K562 (cell line): ENCODE measurements around the gene MAP3K4. TPM values are rescaled to one million over a fixed set of nuclear protein-coding genes. Genes with fewer than 3 reads are reported as not detected.

ENCODE experiments used
- ATAC-seq: fragments of 200-7000 bp; cut with Tn5 transposase; 3 replicates; pipeline ENCODE4 v1.9.1; 2020; ENCODE audit warnings: moderate library complexity
- BruUV-seq: library from RNA; stranded (reverse); fragments of 400-500 nt; replicated peaks from 2 replicates; lab custom pipeline; 2021; lab: Mats Ljungman, UMichigan
- CTCF ChIA-PET: fragments of 300-600 bp; formaldehyde crosslinking; extraction: SDS; loops from one replicate; lab custom pipeline; 2021; ENCODE audit warnings: low intra/inter-chr PET ratio; lab: Yijun Ruan, JAX
- POLR2A ChIA-PET: fragments of 300-600, 350-650 bp; sonication (Branson Sonifier 250); formaldehyde crosslinking; extraction: SDS; loops from one replicate; lab custom pipeline; 2021; ENCODE audit warnings: antibody characterized with exemption, inconsistent platforms; lab: Yijun Ruan, JAX
- DNase-seq, 4 experiments: peaks; one replicate each; pipeline versions ENCODE4 v3.0.0 to v3.0.0-alpha.2; 2011 to 2018; ENCODE audit warnings: low spot score in 3 of 4, mixed read lengths in 3 of 4; ENCODE audit errors: extremely low read depth in 1 of 4
- FAIRE-seq: peaks from 2 replicates; lab custom pipeline; 2011; peaks lifted over from hg19 to GRCh38; lab: Jason Lieb, UNC
- H2AFZ ChIP-seq: 2 replicates; pipeline ENCODE4 v1.6.0; 2011; ENCODE audit warnings: low read depth, low read length, control low read depth, inconsistent platforms
- H3K27ac ChIP-seq: fragments of 200-600 bp; 3 replicates; pipeline ENCODE4 v1.8.0; 2011; ENCODE audit warnings: low read depth, mild to moderate bottlenecking, control low read depth, inconsistent platforms, low read length, moderate library complexity, mixed read lengths; ENCODE audit errors: extremely low read depth
- H3K27me3 ChIP-seq, 2 experiments: fragments of 300-600 bp in 1 of 2; 2 replicates in 1 of 2; 3 replicates in 1 of 2; pipeline versions ENCODE4 v1.6.0 to v1.8.0; 2011; ENCODE audit warnings: inconsistent platforms in 2 of 2, low read length in 2 of 2, mild to moderate bottlenecking in 1 of 2, mixed read lengths in 1 of 2, moderate library complexity in 1 of 2; ENCODE audit not compliant: control insufficient read depth in 2 of 2, insufficient read depth in 2 of 2
- H3K36me3 ChIP-seq: fragments of 300-600 bp; 3 replicates; pipeline ENCODE4 v1.8.0; 2011; ENCODE audit warnings: mild to moderate bottlenecking, low read length, inconsistent platforms; ENCODE audit not compliant: control insufficient read depth, insufficient read depth
- H3K4me1 ChIP-seq, 2 experiments: fragments of 200-600 bp in 1 of 2; replicated peaks in 1 of 2; 2 replicates in 1 of 2; 3 replicates in 1 of 2; pipeline versions ENCODE4 v1.5.1 to v1.8.0; 2011; ENCODE audit warnings: inconsistent platforms in 2 of 2, low read length in 2 of 2, mild to moderate bottlenecking in 1 of 2, mixed read lengths in 1 of 2, moderate library complexity in 1 of 2; ENCODE audit not compliant: control insufficient read depth in 2 of 2, insufficient read depth in 2 of 2
- H3K4me2 ChIP-seq: 2 replicates; pipeline ENCODE4 v1.6.1; 2011; ENCODE audit warnings: low read length, control low read depth, inconsistent platforms, mixed read lengths; ENCODE audit not compliant: insufficient read depth
- H3K4me3 ChIP-seq: fragments of 200-600 bp; sonication (generic), shearing (Covaris generic); 2 replicates; pipeline ENCODE4 v1.5.1; 2016; ENCODE audit warnings: control low read depth, inconsistent platforms
- H3K79me2 ChIP-seq: fragments of 200-600 bp; 3 replicates; pipeline ENCODE4 v1.8.0; 2011; ENCODE audit warnings: low read length, inconsistent platforms; ENCODE audit not compliant: control insufficient read depth, insufficient read depth
- H3K9ac ChIP-seq, 2 experiments: 2 replicates each; pipeline versions ENCODE4 v1.6.0 to v1.6.1; 2011; ENCODE audit warnings: low read depth in 2 of 2, low read length in 2 of 2, control low read depth in 1 of 2, inconsistent platforms in 1 of 2, mild to moderate bottlenecking in 1 of 2, mixed read lengths in 1 of 2; ENCODE audit not compliant: insufficient read depth in 1 of 2
- H3K9me1 ChIP-seq: one replicate; pipeline ENCODE4 v1.6.0; 2011; ENCODE audit warnings: inconsistent platforms, mild to moderate bottlenecking, low read length, moderate library complexity; ENCODE audit not compliant: control insufficient read depth, insufficient read depth
- H3K9me3 ChIP-seq: replicated peaks from 2 replicates; pipeline ENCODE4 v1.5.1; 2011; ENCODE audit warnings: low read depth, low read length, inconsistent platforms; ENCODE audit not compliant: control insufficient read depth, insufficient read depth
- H4K20me1 ChIP-seq: replicated peaks from 2 replicates; pipeline ENCODE4 v1.6.1; 2011; ENCODE audit warnings: low read length, inconsistent platforms, mixed read lengths; ENCODE audit not compliant: control insufficient read depth, insufficient read depth
- EP300 ChIP-seq: IDR thresholded peaks from 2 replicates; pipeline ENCODE4 v1.6.1; 2012; ENCODE audit warnings: low read length, improper control_type of control experiment
- GATAD2B ChIP-seq: fragments of 450-650 bp; IDR thresholded peaks from 2 replicates; pipeline ENCODE4 v1.6.1; 2017; ENCODE audit warnings: mild to moderate bottlenecking, borderline replicate concordance
- MAFG ChIP-seq: fragments of 450-650 bp; conservative IDR thresholded peaks from 2 replicates; pipeline ENCODE4 v1.6.1; 2016; ENCODE audit warnings: missing genetic modification characterization, missing compliant biosample characterization
- NFE2 ChIP-seq: IDR thresholded peaks from 2 replicates; pipeline ENCODE4 v1.6.1; 2014; ENCODE audit warnings: antibody characterized with exemption, low read depth
- PTRF ChIP-seq: fragments of 450-650 bp; IDR thresholded peaks from 2 replicates; pipeline ENCODE4 v1.6.1; 2016; ENCODE audit warnings: mild to moderate bottlenecking, missing genetic modification characterization, missing compliant biosample characterization
- RAD21 ChIP-seq, 2 experiments: fragments of 250-450 bp in 1 of 2; fragments of 450-650 bp in 1 of 2; sonication (Bioruptor Pico) in 1 of 2; formaldehyde crosslinking in 1 of 2; IDR thresholded peaks in 1 of 2; conservative IDR thresholded peaks in 1 of 2; 2 replicates each; pipeline versions ENCODE4 v1.4.0 to v1.8.0; 2020 to 2022; ENCODE audit warnings: mild to moderate bottlenecking in 2 of 2, moderate library complexity in 1 of 2
- SMC3 ChIP-seq: conservative IDR thresholded peaks from 2 replicates; pipeline ENCODE4 v1.6.1; 2011; ENCODE audit warnings: low read depth, low read length, improper control_type of control experiment; ENCODE audit not compliant: insufficient read depth
- SNIP1 ChIP-seq: fragments of 450-650 bp; IDR thresholded peaks from 2 replicates; pipeline ENCODE4 v1.7.1; 2017; ENCODE audit warnings: low read depth, mild to moderate bottlenecking
- SRSF9 ChIP-seq: fragments of 200-400 bp; formaldehyde crosslinking; IDR thresholded peaks from 2 replicates; pipeline ENCODE4 v1.6.1; 2017; ENCODE audit warnings: low read depth, low read length, borderline replicate concordance
- TCF7L2 ChIP-seq: fragments of 150-350 bp; IDR thresholded peaks from 2 replicates; pipeline ENCODE4 v1.6.1; 2016; ENCODE audit warnings: low read depth, mild to moderate bottlenecking, low read length, moderate library complexity
- TRIM24 ChIP-seq, 2 experiments: fragments of 450-650 bp; IDR thresholded peaks; 2 replicates each; pipeline ENCODE4 v1.6.1; 2016
- XRCC3 ChIP-seq: fragments of 450-650 bp; IDR thresholded peaks from 2 replicates; pipeline ENCODE4 v1.6.1; 2017; ENCODE audit warnings: mild to moderate bottlenecking, moderate library complexity
- ZFP30 ChIP-seq: fragments of 250-450 bp; sonication (Bioruptor Pico); IDR thresholded peaks from 2 replicates; pipeline ENCODE4 v1.8.0; 2022; ENCODE audit warnings: moderate library complexity, mild to moderate bottlenecking, inconsistent platforms, borderline replicate concordance
- ZNF143 ChIP-seq: sonication (generic); formaldehyde crosslinking; IDR thresholded peaks from 2 replicates; pipeline ENCODE4 v1.9.0; 2022; ENCODE audit warnings: mild to moderate bottlenecking, missing genetic modification reagents
- ZNF324 ChIP-seq: fragments of 250-450 bp; sonication (Bioruptor Pico); IDR thresholded peaks from 2 replicates; pipeline ENCODE4 v1.4.0; 2020; ENCODE audit warnings: mild to moderate bottlenecking
- ZNF707 ChIP-seq: fragments of 250-450 bp; sonication (Bioruptor Pico); conservative IDR thresholded peaks from 2 replicates; pipeline ENCODE4 v1.8.0; 2022; ENCODE audit warnings: inconsistent platforms, mild to moderate bottlenecking, moderate library complexity
- WGBS: fragments of 100-300 bp; shearing (Covaris generic); methylation state at CpG from one replicate; pipeline ENCODE4 v1.1.6; 2016; ENCODE audit warnings: low coverage, mixed read lengths; ENCODE audit not compliant: insufficient coverage; ENCODE audit errors: missing lambda C conversion rate; 5-methylcytosine and 5-hydroxymethylcytosine counted together
- in situ Hi-C: fragments of 300-500 bp; cut with MboI; formaldehyde crosslinking; loops from 4 replicates; pipeline ENCODE4 v1.15.0; 2018; ENCODE audit warnings: inconsistent platforms, mixed read lengths
- intact Hi-C: fragments of 100-400 bp; cut with micrococcal nuclease; formaldehyde crosslinking; loops from 2 replicates; pipeline ENCODE4 v1.14.2; 2022
- polyA plus RNA-seq, 8 experiments: library from polyadenylated mRNA; depleted of rRNA in 4 of 8; stranded (reverse) in 5 of 8; unstranded in 3 of 8; fragments of >200 nt; fragmentation: Nextera tagmentation in 2 of 8; fragmentation: Illumina TruSeq in 1 of 8; extraction: Ambion mirVana in 2 of 8; extraction: Trizol in 1 of 8; gene quantifications; 2 replicates each; pipeline versions ENCODE4 v1.2.1 to v1.2.3, GENCODE V29; 2011 to 2014; ENCODE audit warnings: inconsistent platforms in 1 of 8, missing spikeins in 1 of 8
- total RNA-seq, 7 experiments: library from RNA; depleted of rRNA in 6 of 7; stranded (reverse); fragments of >200 nt in 6 of 7; fragmentation: Illumina TruSeq in 2 of 7; extraction: Trizol in 2 of 7; gene quantifications; 2 replicates each; pipeline versions ENCODE4 v1.2.1 to v1.2.3, GENCODE V29; 2011 to 2021; ENCODE audit warnings: low replicate concordance in 1 of 7
- TF ChIP-seq, protein P1 (sequence below), 3 experiments: IDR thresholded peaks in 2 of 3; conservative IDR thresholded peaks in 1 of 3; 2 replicates each; pipeline ENCODE4 v1.5.1; 2011 to 2012; ENCODE audit warnings: low read length in 3 of 3, mild to moderate bottlenecking in 3 of 3, control low read depth in 2 of 3, improper control_type of control experiment in 1 of 3, inconsistent platforms in 1 of 3, low read depth in 1 of 3, mixed read lengths in 1 of 3, moderate library complexity in 1 of 3; ENCODE audit not compliant: insufficient read depth in 2 of 3
- TF ChIP-seq, protein P2 (sequence below): IDR thresholded peaks from 2 replicates; pipeline ENCODE4 v1.6.1; 2011; ENCODE audit not compliant: insufficient read length; ENCODE audit errors: extremely low read depth
- TF ChIP-seq, protein P3 (sequence below): sonication (generic); formaldehyde crosslinking; IDR thresholded peaks from 2 replicates; pipeline ENCODE4 v1.8.0; 2022; ENCODE audit warnings: mild to moderate bottlenecking, missing genetic modification reagents, borderline replicate concordance

MAP3K4 gene
- total and polyA plus RNA-seq, 9 of the 15 experiments (the other 6 are each of a cell fraction or from before 2014, with no cell fraction given): 21.0 to 77.2 (median 48.9) TPM

DNA sequence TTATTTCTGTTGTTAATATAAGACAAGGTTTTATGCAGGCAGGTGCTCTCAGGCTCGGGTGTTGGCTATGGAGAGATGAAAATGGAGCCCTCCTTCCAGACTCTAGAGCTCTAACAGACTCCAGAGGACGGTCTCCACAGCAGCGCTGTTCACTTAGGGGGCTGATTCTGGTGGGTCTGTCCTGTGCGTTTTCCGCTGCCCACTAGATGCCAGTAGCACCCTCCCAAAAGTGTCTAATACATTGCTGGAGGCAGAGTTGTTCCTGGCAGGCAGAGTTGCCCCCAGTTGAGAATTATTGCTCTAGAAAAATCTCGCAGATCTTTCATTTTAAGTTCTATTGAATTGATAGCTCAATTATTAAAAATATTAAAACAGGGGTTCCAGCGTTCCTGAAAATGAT, 109.9 kb downstream of the MAP3K4 start (continued):
- TF ChIP-seq, protein P1, sequence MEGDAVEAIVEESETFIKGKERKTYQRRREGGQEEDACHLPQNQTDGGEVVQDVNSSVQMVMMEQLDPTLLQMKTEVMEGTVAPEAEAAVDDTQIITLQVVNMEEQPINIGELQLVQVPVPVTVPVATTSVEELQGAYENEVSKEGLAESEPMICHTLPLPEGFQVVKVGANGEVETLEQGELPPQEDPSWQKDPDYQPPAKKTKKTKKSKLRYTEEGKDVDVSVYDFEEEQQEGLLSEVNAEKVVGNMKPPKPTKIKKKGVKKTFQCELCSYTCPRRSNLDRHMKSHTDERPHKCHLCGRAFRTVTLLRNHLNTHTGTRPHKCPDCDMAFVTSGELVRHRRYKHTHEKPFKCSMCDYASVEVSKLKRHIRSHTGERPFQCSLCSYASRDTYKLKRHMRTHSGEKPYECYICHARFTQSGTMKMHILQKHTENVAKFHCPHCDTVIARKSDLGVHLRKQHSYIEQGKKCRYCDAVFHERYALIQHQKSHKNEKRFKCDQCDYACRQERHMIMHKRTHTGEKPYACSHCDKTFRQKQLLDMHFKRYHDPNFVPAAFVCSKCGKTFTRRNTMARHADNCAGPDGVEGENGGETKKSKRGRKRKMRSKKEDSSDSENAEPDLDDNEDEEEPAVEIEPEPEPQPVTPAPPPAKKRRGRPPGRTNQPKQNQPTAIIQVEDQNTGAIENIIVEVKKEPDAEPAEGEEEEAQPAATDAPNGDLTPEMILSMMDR (IDR thresholded peaks at IDR 0.05 in 2 of 3, conservative IDR thresholded peaks at IDR 0.05 in 1 of 3; ENCODE audit: insufficient read depth in 2 of 3, low read depth in 1 of 3, low read length in 3 of 3): peak; percentile 52 to 64 (median 62)
- TF ChIP-seq RAD21 (CRISPR knock-in tag; conservative IDR thresholded peaks at IDR 0.05 in 1 of 2, IDR thresholded peaks at IDR 0.05 in 1 of 2) (peak; percentile 45 to 65), SMC3 (peak; percentile 55)

- Histone ChIP-seq H3K9ac (no peak overlapping the region), H3K27me3 (no peaks in the 10 kb centered on the region), H3K4me2 (no peak overlapping the region), H3K4me3 (no peak overlapping the region), H4K20me1 (no peaks in the 10 kb centered on the region), H3K36me3 (peaks cover 90% of the 10 kb centered on the region), H3K9me1 (no peaks in the 10 kb centered on the region), H3K79me2 (no peaks in the 10 kb centered on the region), H2AFZ (no peak overlapping the region), H3K27ac (no peak overlapping the region), H3K9me3 (no peaks in the 10 kb centered on the region), H3K4me1 (no peaks in the 10 kb centered on the region)
- FAIRE-seq (no peak), ATAC-seq (no peak), DNase-seq (no peak)
- no TSS peak for BruUV-seq
- intact Hi-C loops (loop anchor here (5.0 kb wide), 3 partner anchors 111 to 351 kb away; partner anchors contain the start of gene MAP3K4), in situ Hi-C loops (no loop called here)
- ChIA-PET CTCF (no interaction called here), POLR2A (no interaction called here)
- no peak for TF ChIP-seq ZNF143 (CRISPR knock-in tag)
- TF ChIP-seq ZFP30 (CRISPR knock-in tag): no peak
- no peak for TF ChIP-seq NFE2
- no peak for TF ChIP-seq TRIM24 (IDR thresholded peaks at IDR 0.05)
- no peak for TF ChIP-seq SRSF9
- TF ChIP-seq PTRF: no peak
- no peak for TF ChIP-seq SNIP1
- TF ChIP-seq XRCC3: no peak
- no peak for TF ChIP-seq EP300
- TF ChIP-seq, protein P2, sequence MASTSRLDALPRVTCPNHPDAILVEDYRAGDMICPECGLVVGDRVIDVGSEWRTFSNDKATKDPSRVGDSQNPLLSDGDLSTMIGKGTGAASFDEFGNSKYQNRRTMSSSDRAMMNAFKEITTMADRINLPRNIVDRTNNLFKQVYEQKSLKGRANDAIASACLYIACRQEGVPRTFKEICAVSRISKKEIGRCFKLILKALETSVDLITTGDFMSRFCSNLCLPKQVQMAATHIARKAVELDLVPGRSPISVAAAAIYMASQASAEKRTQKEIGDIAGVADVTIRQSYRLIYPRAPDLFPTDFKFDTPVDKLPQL: no peak
- no peak for TF ChIP-seq TCF7L2
- TF ChIP-seq, protein P3, sequence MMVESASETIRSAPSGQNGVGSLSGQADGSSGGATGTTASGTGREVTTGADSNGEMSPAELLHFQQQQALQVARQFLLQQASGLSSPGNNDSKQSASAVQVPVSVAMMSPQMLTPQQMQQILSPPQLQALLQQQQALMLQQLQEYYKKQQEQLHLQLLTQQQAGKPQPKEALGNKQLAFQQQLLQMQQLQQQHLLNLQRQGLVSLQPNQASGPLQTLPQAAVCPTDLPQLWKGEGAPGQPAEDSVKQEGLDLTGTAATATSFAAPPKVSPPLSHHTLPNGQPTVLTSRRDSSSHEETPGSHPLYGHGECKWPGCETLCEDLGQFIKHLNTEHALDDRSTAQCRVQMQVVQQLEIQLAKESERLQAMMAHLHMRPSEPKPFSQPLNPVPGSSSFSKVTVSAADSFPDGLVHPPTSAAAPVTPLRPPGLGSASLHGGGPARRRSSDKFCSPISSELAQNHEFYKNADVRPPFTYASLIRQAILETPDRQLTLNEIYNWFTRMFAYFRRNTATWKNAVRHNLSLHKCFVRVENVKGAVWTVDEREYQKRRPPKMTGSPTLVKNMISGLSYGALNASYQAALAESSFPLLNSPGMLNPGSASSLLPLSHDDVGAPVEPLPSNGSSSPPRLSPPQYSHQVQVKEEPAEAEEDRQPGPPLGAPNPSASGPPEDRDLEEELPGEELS (CRISPR knock-in tag): no peak
- TF ChIP-seq ZNF707: no peak
- no peak for TF ChIP-seq MAFG (tag)
- TF ChIP-seq GATAD2B: no peak
- no peak for TF ChIP-seq ZNF324 (CRISPR knock-in tag)
- WGBS: 94% methylated on average over 4 of the region's 4 CpGs
These were observed 111.9 kb downstream of the MAP3K4 start for GRCh38 chr6:161103475-161103874.
